Measurements from ENCODE around the gene ITIH5.

ITIH5 gene

GRCh38 chr10:7545261-7545660 is 121.5 kb downstream of the ITIH5 start:
- DNase-seq = no peak

- DNase-seq = no peak
These were observed 122.6 kb downstream of the ITIH5 start for GRCh38 chr10:7544203-7544602.

DNA sequence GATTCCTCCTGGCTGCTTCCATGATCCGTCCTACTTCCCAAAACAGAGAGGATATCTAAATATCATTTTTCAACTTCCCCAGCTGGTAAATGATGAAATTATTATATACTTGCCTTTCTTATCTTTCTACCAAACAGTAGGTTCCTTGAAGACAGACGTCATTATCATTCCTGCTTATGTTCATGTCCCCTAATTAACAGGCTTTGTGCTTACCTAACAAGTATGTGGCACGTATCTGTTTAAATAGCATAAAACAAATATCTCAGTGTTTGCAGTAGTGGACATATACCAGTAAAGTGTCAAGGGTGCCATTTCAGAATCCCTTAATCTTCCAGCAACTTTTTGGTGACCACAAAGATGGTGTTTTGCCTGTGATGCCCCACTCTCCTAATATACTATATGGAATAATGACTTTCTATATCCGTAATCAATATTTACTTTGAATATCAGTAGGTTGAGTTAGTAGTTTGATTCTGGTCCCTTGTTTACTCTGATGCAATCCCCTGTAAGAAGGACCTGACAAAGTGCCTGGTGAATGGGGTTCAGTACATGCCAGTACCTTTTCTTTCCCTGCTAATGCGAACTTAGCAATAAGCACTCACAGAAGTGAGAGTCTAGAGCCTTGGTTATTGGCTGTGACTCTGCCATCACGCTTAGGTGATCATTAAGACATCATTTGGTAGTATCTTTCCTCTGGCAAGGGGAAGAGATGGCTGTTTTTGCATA is 124.4 kb downstream of the ITIH5 start:
- no peak for DNase-seq

DNA sequence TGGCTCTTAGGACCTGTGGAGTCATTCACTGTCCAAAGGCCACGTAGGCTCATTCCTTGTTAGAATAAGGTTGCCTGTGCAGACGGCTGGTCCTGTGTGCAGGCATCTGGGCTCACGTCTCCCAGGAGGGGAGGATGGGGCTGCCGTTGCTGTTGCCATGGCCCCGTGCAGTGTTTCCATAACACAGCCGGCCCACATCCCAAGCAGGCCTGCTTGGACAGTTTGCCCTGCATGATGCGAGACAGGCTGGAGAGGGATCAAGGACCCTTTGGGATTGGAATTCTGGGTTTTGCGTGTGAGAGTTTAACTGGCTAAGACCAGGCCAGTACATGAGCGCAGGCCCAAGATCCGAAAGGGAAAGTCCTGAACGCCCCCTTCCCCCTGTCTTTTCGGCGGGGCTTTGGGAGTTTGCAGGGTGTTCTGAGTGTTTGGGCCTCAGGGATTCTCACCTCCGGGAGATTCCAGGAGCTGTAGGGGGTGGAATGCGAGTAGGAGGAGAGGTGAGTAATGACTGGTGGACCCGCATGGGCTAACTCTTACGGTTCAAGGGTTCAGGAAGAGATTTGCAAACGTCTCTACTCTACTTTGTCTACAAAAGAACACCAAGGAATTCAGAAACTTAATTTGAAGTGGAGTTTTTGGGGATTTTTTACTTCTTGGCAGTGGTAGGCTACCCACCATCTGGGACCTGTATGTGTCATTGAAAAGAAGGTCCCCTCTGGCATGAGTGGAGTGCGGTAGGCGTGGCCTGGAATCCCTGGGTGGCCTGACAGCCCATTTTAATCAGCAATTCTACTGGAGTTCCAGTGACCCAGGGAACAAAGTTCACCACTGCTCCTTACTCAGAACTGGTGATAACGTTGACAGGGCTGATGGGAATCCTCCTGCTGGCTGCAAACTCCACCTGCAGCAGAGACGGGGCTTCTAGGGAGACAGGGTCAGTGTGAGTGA is 125.4 kb downstream of the ITIH5 start:
- no peak for DNase-seq

GRCh38 chr10:7538970-7539654 is 127.7 kb downstream of the ITIH5 start:
- no peak for DNase-seq

DNA sequence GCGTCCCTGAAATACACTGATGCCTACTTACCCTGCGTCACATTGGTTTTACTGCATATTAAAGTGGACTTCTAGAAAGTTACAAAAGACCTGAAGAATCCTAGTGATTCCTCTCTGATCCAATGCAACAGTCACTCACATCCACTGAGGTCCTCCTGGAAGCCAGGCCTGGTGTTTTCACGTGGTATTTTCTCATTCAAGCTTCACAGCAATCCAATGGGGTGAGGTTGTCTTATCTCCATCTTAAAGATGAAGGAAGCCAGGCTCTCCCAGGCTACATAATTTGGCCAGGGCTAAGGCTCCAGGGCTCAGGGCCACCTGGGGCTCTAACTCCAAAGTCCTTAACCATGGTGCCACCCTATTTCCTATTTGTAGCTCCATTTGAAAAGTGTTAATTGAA is 129.6 kb downstream of the ITIH5 start:
- no peak for DNase-seq

DNA sequence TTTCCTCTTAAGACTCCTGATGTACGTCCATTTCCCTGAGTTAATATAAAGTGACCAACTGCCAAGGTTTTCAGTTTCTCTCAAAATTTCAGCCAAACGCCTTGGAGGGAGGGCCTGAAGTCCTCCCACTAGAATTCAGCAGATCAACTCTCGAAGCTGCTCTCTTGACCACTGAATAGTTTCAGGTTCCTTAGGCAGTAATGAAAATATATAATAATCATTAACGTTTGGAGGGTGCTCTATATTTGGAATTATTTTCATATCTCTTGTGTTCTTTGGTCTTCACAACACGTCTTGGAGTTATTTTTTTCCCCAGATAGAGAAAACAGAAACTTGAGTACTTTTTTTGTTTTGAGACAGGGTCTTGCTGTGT is 132.3 kb downstream of the ITIH5 start:
- DNase-seq = no peak

DNA sequence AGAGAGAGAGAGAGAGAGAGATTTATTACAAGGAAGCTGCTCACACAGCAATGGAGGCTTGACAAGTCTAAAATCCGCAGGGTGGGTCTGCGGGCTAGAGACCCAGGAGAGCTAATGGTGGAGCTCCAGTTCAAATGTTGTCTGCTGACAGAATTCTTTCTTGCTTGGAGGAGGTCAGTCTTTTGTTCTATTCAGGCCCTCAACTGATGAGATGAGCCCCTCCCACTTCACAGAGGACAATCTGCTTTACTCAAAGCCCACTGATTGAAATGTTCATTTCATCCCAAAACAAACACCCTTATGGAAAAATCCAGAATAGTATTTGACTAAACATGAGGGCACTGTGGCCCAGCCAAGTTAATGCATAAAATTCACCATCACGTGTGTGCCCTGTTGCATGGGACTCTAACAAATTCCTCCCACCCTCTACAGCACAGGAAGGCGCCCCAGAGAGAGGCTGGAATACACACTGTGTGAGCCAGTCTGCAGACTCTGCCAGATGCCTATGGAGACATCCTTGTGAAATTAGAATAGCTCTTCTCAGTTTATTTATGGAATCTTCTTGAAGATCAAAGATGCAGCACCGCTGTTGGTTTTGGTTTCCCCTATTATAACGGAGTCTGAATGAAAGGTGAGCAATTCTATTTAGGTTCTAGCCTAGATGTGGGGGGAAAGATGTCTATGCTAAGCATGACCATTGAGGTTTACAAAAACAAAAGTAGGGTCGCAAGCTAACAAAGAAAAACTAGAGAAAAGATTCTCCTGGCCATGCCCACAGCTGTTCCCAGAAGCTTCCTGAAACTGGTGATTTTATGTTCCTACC is 132.9 kb downstream of the ITIH5 start:
- no peak for DNase-seq

GRCh38 chr10:7532723-7533498 is 133.9 kb downstream of the ITIH5 start:
- DNase-seq = no peak

DNA sequence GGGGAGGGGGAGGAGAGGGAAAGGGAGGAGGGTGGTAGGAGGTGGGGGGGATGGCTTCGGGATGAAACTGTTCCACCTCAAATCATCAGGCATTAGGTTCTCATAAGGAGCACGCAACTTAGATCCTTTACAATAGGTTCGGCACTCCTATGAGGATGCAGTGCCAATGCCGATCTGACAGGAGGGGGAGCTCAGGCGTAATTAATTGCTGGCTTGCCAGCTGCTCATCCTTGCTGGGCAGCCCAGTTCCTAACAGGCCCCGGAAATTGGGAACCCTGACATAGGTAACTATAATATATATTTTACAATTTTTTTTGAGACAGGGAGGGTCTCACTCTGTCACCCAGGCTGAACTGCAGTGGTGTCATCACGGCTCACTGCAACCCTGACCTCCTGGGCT is 137.1 kb downstream of the ITIH5 start:
- no peak for DNase-seq

GRCh38 chr10:7527468-7527867 is 139.3 kb downstream of the ITIH5 start:
- DNase-seq = no peak

- DNase-seq = no peak
These were observed 140.8 kb downstream of the ITIH5 start for GRCh38 chr10:7526017-7526400.

DNA sequence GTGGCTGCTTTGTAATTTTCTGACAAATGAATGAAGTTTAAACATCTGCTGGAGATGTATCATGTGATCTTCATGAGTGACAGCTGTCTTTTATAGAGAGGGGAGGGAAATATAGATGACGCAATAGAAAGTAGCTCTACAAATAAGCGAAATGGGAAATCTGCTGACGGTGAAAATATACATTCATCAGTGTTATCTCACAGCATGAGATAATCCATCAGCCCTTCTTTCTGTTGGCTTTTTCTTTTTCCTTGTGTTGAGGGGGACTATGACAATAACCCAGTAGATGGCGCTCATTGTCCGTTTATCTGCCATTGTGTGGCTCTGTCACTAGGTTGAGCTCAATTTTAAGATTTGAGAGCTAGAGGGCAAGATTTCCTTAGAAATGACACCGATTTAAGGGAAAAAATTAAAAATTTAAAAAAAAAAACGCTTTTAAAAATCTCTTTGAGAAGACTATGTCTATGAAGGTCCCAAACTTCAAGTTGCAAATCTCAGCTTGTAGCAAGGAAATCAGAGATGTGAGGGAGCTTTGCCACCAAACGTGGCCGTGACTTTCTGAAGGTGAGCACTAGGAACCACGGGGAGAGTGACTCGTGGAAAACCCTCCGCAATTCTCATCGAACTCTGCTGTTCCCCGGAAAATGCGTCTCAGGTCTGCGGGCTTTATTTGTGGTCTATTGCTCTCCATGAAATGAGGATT is 141.3 kb downstream of the ITIH5 start:
- peak in 3 of 4 experiments; percentile 15 to 27 (median 25) for DNase-seq

GRCh38 chr10:7523656-7524055 is 143.1 kb downstream of the ITIH5 start:
- no peak for DNase-seq

DNA sequence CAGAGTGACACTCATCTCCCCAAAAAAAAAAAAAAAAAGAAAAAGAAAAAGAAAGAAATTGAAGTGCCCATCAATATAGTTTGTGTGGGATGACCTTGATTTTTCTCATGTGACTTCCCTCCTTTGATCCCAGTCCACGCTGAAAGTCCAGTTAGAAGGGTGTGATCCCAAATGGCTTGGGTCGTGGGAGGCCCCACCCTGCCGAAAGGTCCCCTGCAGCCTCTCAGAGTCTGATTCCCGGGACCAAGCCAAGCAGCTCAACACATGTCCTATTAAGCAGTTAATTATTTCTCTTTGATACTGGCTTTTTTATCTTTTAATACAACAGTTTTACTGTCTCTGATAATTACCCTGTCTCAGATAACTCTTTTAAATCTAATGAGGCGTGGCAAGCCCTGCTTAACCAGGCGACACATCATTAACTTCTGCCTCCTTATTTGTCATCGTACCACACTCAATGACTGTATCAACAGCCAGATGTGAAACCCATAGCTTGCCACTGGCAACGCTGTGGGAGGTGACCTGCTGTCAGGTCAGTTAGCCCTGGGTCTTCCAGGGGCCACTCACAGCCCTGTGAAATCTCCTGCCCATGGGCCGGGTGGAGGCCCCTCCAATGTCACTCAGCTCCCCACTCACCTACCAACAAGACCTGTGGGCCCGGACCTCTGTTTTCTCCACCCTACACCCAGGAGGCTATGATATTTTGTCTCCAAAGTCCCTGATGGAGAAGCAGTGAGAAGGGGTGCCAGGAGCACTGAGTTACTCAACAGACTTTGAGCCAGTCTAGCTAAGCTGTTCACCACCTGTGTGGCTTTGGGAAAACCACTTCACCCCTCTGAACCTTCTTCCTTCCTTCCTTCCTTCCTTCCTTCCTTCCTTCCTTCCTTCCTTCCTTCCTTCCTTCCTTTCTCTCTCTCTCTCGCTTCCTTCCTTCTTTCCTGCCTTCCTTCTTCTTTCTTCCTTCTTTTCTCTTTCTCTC is 146.0 kb downstream of the ITIH5 start:
- DNase-seq = no peak

- DNase-seq = no peak
These were observed 147.4 kb downstream of the ITIH5 start for GRCh38 chr10:7519351-7519750.

- no peak for DNase-seq
These were observed 148.1 kb downstream of the ITIH5 start for GRCh38 chr10:7518693-7519092.

DNA sequence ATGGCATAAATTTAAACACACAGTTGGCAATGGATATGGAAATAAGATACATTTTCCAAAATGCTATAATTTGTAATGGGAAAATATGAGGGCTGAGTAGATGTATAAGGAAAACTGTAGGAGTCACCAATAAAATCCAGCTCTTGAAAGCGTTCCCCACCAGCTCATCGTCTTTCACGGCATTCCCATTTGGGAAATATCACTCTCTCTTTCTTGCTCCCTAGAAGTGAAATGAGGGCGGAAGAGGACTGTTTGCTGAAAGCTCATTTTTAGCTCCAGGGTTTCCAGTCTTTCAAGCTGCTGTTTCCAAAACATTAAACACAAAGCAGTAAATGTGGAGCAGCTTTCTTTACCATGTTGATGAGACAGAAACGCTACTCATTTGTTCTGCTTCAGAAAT is 151.3 kb downstream of the ITIH5 start:
- DNase-seq = no peak

GRCh38 chr10:7513936-7514335 is 152.8 kb downstream of the ITIH5 start:
- no peak for DNase-seq

GRCh38 chr10:7513455-7513854 is 153.3 kb downstream of the ITIH5 start:
- DNase-seq = no peak
